GM18511 (cell line): ENCODE measurements around the gene IPO11.
"Not testable (repeated sequence)": the region's sequence is repeated elsewhere in the genome, so short reads cannot be mapped to it uniquely, and the experiment has no call there.

ENCODE experiments used
- ATAC-seq: cut with Tn5 transposase; IDR thresholded peaks from one replicate; pipeline ENCODE4 v1.9.1; 2021; ENCODE audit warnings: mild to moderate bottlenecking, moderate library complexity; ENCODE audit not compliant: unreplicated experiment

IPO11 gene

DNA sequence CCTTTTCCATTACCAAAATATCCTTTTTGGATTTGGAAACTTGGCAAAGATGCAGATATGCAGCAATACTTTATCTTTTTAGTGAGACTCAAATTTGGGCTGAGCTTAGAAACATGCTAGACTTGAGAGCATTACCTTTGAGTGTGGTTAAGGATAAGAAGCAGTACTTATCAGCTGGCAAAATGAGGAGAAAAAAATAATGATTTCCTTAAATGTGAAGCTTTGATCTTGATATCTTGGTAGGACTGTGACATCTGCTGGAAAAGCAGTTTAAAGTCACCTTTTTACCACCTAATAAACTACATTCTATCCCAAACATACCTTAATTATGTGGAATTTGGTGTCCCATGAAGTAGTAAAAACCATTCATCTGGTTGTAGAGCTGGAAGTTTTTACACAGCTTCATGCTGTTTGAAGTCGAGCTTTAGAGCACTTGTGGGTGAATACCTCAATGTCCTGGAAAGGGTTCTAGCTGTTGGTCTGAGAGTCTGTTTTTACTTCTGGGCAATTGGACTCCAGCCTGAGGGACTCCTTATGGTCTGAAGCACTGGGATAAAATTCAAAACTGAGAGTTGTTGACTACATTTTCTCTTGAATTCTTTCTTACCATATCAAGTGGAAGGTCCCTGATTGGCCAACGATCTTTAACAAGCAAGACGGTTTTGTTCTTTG lies 219.5 kb downstream of the IPO11 start:
- no peak for ATAC-seq

DNA sequence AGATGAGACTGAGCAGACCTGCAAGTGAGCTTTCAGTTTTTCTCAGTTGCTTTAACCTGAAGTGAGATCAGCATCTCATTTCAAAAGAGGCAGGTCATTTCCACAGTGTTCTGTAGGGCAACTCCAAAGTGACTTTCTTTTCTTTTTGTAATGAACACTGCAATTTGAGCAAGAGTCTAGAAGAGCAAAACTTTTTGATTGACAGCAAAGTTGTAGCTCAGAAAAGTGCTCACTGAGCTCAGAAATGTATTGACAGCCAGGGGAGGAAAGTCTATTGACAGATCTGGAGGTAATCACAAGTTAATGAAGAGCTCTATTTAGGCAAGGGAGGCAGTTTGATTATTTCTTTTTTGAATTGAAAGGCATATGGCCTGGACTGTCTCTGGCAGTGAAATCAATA lies 220.7 kb downstream of the IPO11 start:
- ATAC-seq, result no peak

GRCh38 chr5:62640446-62640845 lies 227.9 kb downstream of the IPO11 start:
- peak; percentile 53 for ATAC-seq

DNA sequence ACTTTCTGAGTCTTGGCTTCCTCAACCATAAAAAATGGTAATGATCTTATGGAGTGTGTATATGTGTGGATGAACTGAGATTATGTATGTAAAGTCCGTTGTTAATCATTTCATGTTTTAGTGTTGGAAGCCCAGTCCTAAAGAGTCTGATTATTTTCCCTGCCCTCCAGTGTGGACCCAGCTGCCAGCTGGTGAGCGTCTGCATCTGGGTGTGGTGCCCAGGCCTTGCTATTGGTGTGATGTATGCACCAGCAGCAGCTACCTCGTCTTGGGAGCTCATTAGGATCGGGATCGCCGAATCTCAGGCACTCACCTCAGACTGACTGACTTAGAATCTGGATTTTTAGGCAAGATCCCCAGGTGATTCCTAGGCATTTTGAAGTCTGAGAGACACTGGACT lies 229.9 kb downstream of the IPO11 start:
- ATAC-seq, result no peak

GRCh38 chr5:62643556-62644451 lies 231.2 kb downstream of the IPO11 start:
- no peak for ATAC-seq

GRCh38 chr5:62645223-62645622 lies 232.7 kb downstream of the IPO11 start:
- ATAC-seq, result no peak

DNA sequence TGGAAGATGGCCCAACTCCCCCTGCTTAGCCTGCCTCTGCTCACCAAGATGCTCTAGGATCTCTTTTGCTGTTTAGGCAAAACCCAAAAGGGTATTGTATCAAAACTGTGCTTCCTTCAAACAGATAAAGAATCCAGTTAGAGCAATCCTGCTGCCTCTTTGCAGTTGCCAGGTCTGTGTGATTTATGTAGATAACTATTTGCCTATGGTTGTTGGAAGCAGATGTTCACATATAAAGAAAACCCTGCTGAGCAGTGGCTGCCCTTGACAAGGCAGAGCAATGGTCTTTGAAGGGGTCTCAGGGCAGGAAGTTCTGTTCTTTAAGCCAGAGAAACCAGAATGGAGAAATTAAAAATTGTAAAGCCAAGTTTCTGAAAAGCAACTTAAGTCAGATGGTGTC lies 234.7 kb downstream of the IPO11 start:
- ATAC-seq, result no peak

DNA sequence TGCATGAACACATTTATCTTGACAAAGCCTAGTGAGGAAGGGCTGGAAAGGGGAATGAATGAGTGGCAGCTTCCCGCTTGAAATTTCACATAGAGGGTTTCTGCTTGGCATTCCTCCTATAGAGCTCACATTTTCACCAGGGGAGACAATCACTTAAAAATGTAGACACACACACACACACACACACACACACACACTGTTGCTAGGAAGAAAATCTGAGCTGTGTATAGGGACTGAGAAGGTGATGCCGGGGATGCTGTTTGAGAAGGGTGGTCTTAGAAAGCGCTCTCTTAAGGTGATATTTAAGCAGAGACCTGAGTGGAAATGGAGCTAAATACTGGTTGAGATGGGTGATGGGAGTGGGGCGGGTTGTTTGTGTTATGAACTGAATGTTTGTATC lies 236.5 kb downstream of the IPO11 start:
- no peak for ATAC-seq

DNA sequence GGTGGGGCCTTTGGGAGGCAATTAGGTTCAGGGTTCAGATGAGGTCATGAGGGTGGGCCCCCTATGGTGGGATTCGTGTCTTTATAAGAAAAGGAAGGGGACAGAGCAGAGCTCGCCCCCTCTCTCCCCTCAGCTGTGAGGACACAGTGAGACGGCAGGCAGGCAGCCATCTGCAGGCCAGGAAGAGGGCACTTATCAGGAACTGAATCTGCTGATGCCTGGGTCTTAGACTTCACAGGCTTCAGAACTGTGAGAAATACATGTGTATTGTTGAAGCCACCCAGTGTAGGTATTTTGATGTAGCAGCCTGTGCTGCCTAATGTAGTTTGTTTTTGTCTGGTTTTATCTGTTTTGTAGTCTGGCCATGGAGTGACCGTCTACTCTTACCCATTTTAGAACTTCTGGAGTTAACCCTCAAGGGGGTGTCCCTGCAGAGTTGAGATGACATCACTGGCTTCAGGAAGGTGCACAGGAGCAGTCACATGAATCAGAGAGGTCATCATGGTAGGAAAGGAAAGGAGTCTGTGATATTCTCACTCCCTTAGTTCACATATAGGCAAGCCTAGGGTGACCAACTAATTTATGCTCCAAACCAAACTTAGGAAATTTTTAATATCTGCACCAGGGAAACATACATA lies 237.0 kb downstream of the IPO11 start:
- ATAC-seq, result no peak

- no peak for ATAC-seq
Measured at GRCh38 chr5:62650197-62650596, 237.6 kb downstream of the IPO11 start.

DNA sequence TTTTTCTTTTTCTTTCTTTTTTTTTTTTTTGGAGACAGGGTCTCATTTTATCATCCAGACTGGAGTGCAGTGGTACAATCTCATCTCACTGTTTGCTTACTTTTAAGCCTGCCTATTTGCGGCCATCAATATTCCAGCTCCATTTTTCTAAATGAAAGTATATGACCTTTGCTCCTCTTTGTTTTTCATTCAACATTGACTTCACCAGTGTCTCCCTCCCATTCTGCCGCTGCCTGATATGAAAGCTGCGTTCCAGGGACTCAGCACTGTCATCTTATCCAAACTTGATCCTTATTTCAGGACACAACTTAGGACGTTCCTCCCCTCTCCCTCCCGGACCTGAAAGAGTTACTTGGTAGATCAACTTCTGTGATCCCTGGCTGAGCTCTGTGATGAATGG lies 239.7 kb downstream of the IPO11 start:
- no peak for ATAC-seq

GRCh38 chr5:62653001-62653863 lies 240.7 kb downstream of the IPO11 start:
- ATAC-seq, result no peak

GRCh38 chr5:62653864-62654575 lies 241.5 kb downstream of the IPO11 start:
- no peak for ATAC-seq

DNA sequence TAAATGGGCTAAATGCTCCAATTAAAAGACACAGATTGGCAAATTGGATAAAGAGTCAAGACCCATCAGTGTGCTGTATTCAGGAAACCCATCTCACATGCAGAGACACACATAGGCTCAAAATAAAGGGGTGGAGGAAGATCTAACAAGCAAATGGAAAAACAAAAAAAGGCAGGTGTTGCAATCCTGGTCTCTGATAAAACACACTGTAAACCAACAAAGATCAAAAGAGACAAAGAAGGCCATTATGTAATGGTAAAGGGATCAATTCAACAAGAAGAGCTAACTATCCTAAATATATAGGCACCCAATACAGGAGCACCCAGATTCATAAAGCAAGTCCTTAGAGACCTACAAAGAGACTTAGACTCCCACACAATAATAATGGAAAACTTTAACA lies 245.2 kb downstream of the IPO11 start:
- not testable (repeated sequence) for ATAC-seq

DNA sequence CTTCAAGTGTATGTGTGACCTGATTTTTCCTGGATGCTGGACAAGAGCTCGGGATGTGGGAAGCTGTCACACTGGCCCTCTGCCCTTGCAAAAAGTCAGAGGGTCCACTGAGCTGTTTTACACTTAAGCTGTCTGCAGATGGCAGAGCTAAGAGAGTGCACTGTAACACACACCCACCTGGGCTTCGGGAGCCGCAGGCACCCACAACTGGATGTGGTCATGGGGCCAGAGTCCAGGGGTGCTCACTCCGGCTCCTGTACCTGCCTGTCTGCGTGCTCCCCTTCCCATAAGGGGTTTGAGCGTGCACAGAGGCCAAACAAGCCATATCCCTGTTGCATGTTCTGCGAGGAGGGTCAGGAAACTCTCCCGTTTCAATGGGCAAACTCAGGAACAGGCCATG lies 248.6 kb downstream of the IPO11 start:
- ATAC-seq, result no peak

GRCh38 chr5:62662521-62662920 lies 250.0 kb downstream of the IPO11 start:
- no peak for ATAC-seq

- no peak for ATAC-seq
Measured at GRCh38 chr5:62671479-62671878, 258.9 kb downstream of the IPO11 start.

GRCh38 chr5:62676596-62676995 lies 264.0 kb downstream of the IPO11 start:
- not testable (repeated sequence) for ATAC-seq
